Jurkat, Clone E6-1 (cell line): ENCODE results near the gene INPP5E.
"Not testable (repeated sequence)": the region's sequence is repeated elsewhere in the genome, so short reads cannot be mapped to it uniquely, and the experiment has no call there.

Experiments used
- DNase-seq: peaks from one replicate; pipeline ENCODE4 v3.0.0-alpha.2; 2011; ENCODE audit warnings: low read depth, low spot score
- H3K4me3 ChIP-seq: 2 replicates; pipeline ENCODE4 v1.5.1; 2011; ENCODE audit warnings: mild to moderate bottlenecking, low read length, control low read depth, moderate library complexity

Gene INPP5E

DNA sequence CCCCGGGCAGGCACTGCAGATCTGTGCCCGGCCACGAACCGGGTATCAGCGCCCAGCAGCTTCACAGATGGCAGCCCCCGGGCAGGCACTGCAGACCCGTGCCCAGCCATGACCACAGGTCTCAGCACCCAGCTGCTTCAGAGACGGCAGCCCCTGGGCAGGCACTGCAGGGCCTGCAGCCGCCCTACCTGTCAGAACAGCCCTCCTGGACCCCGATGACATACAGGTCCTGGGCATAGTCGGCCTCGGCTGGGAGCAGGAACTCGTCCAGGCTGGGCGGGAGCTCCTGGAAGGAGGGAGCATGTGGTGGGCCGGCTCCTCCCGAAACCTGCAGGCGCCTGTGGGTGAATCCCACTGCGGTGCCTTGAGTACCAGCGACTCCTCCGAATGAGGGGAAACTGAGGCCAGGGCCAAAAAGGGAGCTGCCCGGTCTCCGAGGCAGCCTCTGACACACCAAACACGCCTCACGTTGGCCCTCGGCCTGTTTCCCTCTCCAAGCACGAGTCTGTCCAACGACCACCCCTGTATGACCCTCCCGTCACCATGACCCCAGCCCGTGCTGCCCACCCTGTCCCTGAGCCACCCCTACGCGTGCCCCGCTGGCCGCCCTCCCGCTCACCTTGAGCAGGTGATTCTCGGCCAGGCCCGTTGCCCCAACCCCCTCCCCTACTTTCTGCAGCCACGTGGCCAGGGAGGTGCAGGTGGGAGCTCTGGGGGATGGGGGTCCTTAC is 5.6 kb downstream of the INPP5E start:
- no peak overlapping the region for H3K4me3 ChIP-seq
- no peak for DNase-seq

DNA sequence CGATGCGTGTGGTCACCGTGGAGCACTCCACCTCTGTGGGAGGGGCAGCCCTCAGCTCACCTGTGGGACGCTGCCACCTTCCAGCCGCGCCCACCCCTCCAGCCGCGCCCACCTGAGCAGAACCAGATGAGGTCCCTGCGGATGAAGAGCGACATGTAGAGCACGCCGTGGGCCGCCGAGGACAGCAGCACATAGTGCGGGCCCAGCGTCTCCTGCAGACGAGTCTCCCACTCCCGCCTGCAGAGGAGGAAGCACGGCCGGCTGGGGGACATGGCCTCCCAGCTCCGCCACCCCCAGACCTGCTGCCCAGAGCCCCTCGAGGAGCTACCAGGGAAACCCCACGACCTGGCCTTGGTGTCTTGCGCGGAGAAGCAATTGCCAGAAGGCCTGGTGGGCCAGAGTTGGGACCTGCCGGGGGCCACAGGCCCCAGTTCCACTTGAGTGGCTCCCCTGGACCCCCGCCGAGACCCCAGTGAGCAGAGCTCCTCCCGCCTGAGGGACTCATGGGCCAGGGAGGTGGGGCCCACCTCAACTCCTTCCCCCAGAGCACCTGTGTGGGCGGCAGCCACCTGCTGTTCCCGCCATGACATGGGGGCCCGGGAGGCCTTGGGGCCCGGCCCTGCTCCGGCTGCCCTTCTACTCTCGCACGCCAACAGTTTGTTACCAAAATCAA is 6.5 kb downstream of the INPP5E start:
- DNase-seq, result no peak
- H3K4me3 ChIP-seq, result no peak overlapping the region

DNA sequence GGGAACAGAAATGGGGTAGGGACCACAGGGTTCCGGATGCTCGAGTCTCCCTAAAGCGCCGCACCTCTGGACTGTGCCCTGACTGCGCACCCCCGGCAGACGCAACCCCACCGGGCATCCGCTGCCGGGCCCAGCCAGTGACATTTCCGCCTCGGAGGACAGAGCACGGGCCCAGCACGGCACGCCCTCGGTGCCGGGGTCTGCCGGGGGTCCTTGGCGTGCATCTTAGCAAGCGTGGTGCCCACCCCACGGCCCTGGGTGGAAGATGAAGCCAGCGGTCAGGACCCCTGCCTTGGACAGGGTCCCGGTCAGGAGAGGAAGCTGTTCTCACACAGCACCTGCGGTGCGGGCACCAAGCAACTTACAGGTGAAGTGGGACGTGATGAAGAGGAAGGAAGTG is 7.1 kb downstream of the INPP5E start:
- no peak overlapping the region for H3K4me3 ChIP-seq
- DNase-seq, result no peak

DNA sequence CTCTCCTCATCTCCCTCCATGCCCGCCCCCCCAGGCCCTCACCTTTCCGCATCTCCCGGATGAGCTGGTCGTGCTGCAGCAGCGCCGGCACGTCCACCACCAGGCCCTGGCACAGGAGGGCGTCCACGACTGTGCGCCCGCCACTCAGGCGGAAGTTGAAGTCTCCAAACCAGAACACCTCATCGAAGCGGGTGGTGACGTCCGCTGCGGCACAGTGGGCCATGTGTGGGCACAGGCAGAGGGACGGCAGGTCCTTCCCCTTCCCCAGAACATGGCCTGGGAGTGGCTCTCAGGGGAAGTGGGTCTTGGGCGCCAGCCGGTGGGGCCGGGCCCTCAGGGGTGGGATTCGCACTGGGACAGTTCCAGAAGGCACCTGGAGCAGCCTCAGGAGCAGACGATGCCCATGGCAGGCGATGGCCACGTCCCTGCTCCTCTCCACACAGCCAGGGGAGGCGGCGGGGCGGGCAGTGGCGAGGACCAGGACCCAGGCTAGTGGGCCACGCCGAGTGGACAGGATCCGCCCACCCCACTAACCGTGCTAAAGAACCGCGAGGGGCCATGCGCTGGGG is 7.8 kb downstream of the INPP5E start:
- H3K4me3 ChIP-seq, result no peak overlapping the region

DNA sequence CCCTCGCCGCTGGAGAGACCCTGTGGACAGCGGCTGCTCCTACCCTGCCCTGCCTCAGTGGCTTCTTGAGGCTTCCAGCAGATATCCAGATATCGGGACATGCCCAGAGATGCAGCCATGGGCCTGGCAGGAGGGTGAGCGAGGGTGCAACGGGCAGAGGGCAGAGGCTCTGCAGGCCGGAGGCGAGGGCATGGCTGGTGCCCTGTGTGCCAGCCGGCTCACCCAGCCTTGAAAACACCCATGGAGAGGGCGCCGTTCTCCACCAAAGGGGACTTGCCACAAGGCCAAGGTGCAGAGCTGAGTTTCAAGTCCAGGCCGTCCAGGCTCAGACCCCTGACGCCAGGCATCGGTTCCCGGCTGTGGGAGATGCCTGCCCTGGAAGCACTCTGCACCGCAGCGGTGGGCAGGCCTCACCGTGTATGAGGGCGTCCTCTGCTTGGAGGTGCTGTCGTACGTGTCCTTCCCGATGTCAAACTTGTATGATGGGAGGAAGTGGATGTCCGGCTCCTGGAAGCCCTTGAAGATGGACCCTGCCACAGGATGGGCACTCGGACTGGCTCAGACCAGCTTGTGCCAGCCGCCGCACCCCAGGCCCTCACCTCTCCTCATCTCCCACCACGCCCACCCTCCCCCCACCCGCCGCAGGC is 8.9 kb downstream of the INPP5E start:
- H3K4me3 ChIP-seq, result no peak overlapping the region

More for the DNA sequence above, 7.8 kb downstream of the INPP5E start:
- DNase-seq, result no peak

DNA sequence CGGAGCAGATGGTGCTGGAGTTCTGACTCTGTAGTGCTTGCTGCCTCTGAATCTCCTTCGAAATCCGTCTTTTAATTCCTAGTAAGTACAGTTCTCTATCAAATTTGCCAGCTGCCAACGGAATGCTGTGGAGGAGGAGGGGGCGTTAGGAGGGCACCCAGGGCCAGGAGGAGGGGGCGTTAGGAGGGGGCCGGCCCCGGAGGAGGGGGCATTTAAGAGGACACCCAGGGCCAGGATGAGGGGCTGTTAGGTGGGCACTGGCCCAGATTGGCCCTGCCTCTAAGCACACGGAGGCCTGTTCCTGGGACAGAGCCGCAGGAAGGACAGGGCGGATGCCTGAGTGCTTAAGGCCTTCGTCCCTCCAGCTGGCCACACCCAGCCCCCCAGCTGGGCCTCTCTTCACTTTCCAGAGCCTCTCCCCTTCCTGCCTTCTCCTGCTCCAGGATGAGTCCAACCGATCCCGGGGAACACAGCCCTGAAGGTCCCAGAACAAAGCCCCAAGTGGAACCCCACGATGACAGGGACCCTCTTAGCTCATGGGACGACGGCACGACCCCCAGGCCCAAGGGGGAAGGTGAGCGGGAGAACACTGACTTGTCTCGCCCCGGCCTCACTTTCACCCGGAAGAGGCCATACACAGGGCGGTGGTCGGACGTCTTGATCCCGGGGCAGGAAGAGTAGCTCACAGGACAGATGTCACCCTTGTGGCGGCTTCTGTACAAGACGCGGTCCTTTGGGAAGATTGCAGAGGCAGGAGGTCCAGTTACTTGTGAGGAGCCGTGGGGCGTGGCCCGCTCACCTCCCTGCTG is 9.8 kb downstream of the INPP5E start:
- H3K4me3 ChIP-seq, result no peak overlapping the region
- DNase-seq, result no peak

More for the DNA sequence above, 8.9 kb downstream of the INPP5E start:
- no peak for DNase-seq

DNA sequence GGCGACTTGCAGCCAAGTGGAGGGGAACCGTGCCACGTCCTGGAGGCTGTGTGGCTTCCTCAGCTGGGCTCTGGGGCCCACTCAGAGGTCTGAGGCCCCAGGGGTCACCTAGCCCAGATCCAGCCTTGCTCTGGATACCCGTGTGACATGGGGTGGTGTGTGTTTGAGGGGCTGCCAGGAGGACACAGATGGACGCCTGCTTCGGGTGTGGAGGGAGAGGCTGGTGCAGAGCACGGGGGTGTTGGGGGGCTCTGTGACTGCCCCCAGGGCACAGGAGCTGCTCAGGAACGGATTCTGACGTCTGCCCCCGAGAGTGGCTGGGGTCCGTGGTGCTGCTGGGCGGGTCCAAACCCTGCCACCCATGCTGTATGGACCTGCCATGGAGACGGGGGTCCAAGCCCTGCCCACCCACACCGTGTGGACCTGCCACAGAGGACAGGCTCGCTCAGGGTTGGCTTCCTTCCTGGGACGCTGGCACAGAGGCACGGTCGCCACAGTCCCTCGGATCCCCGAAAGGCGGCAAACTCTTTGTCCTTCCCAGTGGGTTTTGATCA is 10.5 kb downstream of the INPP5E start:
- no peak overlapping the region for H3K4me3 ChIP-seq
- DNase-seq, result no peak

DNA sequence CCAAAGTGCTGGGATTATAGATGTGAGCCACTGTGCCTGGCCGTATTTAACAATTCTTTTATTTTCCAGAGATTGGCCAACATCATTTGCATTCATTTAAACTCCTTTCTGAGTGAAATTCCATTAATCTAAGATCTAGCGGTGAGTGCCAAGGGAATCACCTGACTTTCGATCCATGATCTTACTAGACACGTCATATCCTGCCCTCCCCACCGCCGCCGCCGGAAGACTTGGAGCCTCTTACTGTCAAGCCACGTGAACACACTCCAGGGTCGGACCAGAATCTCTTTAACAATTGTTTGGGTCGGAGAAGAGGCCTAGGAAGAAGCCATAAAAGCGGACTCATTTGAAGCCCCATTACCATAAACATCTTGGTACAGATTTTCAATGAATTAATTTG is 12.9 kb downstream of the INPP5E start:
- no peak for DNase-seq
- no peak overlapping the region for H3K4me3 ChIP-seq

DNA sequence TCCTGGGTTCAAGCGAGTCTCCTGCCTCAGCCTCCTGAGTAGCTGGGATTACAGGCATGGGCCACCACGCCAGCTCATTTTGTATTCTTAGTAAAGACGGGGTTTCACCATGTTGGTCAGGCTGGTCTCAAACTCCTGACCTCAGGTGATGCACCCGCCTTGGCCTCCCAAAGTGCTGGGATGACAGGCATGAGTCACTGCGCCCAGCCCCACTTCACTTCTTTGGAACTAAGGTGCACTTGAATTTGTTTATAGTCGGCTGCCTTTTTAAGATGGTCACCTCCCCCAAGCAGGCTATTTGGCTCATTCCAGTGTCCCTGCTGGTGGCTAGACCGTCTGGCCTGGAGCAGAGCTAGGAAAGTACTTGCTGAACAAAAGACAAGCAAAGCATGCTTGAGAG is 14.3 kb downstream of the INPP5E start:
- not testable (repeated sequence) for H3K4me3 ChIP-seq, DNase-seq

DNA sequence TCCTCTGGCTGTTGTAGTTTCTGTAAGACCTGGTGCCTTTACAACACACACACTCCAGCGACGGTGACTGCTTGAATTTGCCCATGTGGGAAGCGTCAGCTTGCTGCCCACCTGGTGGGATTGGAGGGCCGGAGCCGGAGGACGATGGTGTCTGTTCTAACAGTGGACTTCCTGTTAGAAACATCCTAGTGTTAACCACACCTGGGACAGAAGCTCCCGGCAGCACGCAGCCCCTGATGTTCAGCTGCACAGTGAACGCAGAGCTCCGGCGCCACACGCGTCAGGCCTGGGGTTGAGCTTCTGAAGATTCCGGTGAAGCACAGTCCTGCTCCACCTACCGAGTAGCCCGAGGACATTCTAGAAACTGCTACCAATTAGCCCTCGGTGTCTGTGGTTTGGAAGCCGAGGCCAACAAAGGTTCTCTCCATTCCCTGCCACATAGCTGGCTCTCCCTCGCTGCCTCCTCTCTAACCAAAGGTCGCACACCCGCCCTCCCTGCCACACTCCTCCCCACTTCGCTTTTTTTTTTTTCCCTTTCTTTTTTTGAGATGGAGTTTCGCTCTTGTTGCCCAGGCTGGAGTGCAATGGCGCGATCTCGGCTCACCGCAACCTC is 14.8 kb downstream of the INPP5E start:
- no peak for DNase-seq
- no peak overlapping the region for H3K4me3 ChIP-seq

DNA sequence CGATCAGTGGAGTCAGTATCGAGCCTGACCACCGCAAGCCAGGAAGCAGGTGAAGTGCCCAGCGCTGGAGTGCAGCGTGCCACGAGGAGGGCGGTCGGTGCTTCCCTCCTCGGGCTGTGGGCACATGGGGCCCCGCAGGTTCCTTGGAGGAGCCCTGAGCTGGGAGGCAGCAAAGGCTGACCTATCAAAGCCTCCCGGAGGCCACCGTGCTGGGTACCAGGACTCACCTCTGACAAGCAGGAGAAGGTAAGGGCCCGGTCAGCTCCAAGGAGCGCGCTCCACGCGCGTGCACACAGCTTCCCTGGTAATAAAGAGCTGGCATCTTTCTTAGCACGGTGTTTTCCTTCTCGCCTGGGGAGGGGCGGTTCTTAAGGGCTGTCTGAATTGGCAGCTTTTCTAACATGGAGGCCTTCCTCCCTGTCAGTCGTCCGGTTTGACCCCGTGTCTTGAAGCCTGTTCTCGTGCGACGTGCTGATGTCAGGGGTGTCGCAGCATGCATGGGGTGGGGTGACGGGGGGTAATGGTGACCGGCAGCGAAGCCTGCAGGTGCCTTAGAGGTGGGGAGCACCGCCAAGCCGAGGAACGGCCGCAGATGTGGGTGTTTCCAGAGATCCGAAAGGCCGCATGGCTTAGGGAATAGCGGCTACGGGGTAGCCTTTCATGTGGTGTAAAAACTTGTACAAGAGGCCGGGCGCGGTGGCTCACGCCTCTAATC is 16.1 kb downstream of the INPP5E start:
- H3K4me3 ChIP-seq, result no peak overlapping the region
- DNase-seq, result no peak

DNA sequence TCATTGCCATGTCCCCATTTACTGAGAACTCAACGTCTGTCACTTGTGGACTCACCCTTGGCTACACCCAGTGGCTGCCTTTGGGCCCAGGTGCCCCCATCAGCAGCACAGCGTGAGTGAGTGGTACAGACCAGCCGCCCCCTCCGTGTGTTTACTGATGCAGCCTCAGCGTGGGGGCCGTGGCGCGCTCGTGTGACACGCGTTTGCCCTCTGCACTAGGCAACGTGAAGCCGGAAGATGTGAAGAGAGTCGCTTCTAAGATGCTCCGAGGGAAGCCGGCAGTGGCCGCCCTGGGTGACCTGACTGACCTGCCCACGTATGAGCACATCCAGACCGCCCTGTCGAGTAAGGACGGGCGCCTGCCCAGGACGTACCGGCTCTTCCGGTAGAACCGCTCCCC is 16.8 kb downstream of the INPP5E start:
- H3K4me3 ChIP-seq, result no peak overlapping the region

DNA sequence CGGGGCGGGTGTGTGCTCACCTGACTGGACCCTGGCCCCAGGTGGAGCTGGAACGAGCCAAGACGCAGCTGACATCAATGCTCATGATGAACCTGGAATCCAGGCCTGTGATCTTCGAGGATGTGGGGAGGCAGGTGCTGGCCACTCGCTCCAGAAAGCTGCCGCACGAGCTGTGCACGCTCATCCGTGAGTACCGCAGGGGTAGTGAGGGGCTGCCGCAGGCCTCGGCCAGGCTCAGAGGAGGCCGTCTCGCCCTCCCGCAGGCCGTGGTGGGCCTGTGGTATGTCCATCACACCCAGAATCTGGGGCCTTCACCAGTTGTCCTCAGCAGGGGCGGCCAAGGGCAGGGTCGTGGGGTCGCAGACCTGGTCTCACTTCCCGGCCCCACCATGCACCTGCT is 17.9 kb downstream of the INPP5E start:
- DNase-seq, result no peak
- H3K4me3 ChIP-seq, result no peak overlapping the region

More for the DNA sequence above, 16.8 kb downstream of the INPP5E start:
- DNase-seq, result no peak

DNA sequence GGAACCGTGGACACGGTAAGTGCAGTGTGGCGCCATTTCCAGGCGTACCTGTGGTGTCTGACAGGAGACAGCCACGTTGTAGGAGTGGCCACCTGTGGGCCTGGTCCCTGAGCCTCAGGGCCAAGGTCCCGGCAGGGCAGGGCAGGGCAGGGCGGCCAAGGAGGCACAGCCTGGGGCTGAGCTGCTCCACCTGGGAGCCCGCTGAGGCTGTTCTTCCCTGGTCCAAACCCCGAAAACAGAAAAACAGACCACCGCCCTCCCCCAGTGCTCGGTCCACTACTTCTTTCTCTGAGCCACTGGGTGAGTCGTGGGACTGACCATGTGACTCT is 20.6 kb downstream of the INPP5E start:
- DNase-seq, result no peak
- H3K4me3 ChIP-seq, result no peak overlapping the region

DNA sequence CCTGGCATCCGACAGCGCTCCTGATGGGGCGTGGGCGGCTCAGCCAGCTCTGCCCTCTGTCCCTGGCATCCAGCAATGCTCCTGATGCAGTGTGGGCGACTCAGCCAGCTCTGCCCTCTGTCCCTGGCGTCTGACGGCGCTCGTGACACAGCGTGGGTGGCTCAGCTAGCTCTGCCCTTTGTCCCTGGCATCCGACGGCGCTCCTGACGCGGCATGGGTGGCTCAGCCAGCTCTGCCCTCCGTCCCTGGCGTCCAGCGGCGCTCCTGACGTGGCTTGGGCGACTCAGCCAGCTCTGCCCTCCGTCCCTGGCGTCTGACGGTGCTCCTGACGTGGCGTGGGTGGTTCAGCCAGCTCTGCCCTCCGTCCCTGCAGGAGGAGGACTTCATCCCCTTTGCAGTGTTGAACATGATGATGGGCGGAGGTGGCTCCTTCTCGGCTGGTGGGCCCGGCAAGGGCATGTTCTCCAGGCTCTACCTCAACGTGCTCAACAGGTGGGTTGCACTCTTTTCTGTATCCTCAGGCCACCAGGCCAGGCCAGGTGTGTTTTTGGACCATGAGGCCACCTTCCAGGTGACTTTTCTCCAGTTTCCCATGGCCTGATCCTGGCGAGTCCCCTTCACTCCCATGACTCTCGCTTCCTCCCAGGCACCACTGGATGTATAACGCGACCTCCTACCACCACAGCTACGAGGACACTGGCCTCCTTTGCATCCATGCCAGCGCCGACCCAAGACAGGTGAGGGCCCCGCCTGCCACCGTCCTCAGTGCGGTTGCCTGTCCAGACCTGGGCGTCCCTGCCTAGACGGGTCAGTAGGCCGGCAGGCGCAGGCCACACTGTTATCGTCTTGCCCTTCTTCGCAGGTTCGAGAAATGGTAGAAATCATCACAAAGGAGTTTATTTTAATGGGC is 21.2 kb downstream of the INPP5E start:
- H3K4me3 ChIP-seq, result no peak overlapping the region
- DNase-seq, result no peak

DNA sequence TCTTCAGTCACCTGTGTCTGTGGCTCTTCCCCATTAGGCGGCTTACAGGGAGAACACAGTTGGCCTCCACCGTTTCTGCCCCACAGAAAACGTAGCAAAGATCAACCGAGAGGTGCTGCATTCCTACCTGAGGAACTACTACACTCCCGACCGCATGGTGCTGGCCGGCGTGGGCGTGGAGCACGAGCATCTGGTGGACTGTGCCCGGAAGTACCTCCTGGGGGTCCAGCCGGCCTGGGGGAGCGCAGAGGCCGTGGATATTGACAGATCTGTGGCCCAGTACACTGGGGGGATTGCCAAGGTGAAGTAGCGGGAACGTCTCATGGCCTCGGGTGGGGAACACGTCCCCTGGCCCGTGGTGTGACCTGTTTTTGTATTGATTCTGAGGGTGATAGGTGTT is 22.7 kb downstream of the INPP5E start:
- DNase-seq, result no peak
- H3K4me3 ChIP-seq, result no peak overlapping the region

DNA sequence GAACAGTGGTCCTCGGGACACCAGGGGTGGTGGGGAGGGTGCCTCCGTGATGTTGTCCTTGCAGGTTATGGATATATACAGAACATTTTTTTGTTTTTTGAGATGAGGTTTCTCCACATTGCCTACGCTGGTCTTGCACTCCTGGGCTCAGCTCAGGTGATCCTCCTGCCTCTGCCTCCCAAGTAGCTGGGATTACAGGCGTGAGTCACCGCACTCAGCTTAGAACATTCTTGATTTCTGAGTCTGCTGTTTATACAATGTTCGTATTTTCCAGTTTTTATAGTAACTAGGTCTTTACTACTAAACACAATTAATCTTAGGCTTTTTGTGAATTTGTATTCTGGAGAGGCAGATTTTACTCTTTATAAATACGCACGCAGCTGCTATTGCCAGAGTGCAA is 23.2 kb downstream of the INPP5E start:
- DNase-seq, result no peak
- no peak overlapping the region for H3K4me3 ChIP-seq
